Measurements from ENCODE around the gene FBP2. TPM values are rescaled to one million over a fixed set of nuclear protein-coding genes. Genes with fewer than 3 reads are reported as not detected.

FBP2 gene
- total and polyA plus RNA-seq, 5 donors: 0.23 TPM; not detected in 4

DNA sequence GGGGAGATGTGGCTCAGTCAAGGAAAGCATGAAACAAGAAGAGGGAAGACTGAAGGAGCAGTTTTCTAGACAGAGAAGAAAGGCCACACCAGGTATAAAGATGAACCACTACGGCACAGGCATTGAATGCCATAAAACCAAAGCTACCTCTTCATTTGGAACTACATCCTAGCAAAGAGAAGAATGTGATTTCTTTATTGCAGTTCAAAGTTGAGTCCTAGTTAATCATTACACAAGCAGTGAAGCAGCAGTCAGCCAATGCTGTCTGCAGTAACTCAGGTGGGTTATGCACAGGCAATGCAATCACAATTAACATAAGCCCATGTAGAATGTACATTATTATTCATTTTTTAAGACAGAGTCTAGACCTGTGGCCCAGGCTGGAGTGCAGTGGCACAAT, 60.5 kb downstream of the FBP2 start:
- 93% methylated on average over 1 of the region's 1 CpG for WGBS

GRCh38 chr9:94528886-94529285, 64.7 kb downstream of the FBP2 start:
- DNase-seq: no peak
- intact Hi-C loops (cut with DNase I): no loop called here
- H3K4me1 ChIP-seq (ENCODE audit: control insufficient read depth, insufficient read depth, low read length): no peaks in the 10 kb centered on the region
- H3K27ac ChIP-seq (ENCODE audit: low read length): no peak overlapping the region
- H3K9me3 ChIP-seq (ENCODE audit: control insufficient read depth, low read length): no peaks in the 10 kb centered on the region
- WGBS: 92% methylated on average over 4 of the region's 4 CpGs
- ATAC-seq: no peak
- no peaks in the 10 kb centered on the region for H3K27me3 ChIP-seq (ENCODE audit: control insufficient read depth, insufficient read depth)
- H3K4me3 ChIP-seq (ENCODE audit: low read length): no peak overlapping the region

More for the DNA sequence above, 60.5 kb downstream of the FBP2 start:
- ATAC-seq: no peak
- Histone ChIP-seq H3K4me1 (ENCODE audit: control insufficient read depth, insufficient read depth, low read length) (no peaks in the 10 kb centered on the region), H3K4me3 (ENCODE audit: low read length) (no peak overlapping the region), H3K27ac (ENCODE audit: low read length) (no peak overlapping the region), H3K9me3 (ENCODE audit: control insufficient read depth, low read length) (no peaks in the 10 kb centered on the region), H3K27me3 (ENCODE audit: control insufficient read depth, insufficient read depth) (no peaks in the 10 kb centered on the region)
- intact Hi-C loops (cut with DNase I): no loop called here
- no peak for DNase-seq

DNA sequence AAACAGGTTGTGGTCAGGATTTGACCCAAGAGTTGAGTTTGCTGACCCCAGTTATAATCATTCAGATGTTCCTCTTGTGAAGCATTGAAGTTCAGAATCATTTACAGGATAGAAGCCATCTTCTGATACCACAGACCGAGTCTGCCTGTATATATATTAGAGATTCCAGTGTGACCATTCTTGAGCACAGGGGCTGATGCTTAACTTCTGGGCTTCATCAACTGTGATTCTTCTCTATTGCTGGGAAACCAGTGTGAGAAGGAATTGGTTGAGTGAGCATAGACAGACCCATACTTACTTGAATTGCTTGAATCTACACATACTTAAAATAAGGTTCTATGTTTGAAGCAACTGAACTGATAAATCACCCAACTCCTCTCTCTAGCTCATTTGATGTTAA, 66.7 kb downstream of the FBP2 start:
- intact Hi-C loops (cut with DNase I): no loop called here
- Histone ChIP-seq H3K9me3 (ENCODE audit: control insufficient read depth, low read length) (no peaks in the 10 kb centered on the region), H3K27me3 (ENCODE audit: control insufficient read depth, insufficient read depth) (no peaks in the 10 kb centered on the region), H3K4me1 (ENCODE audit: control insufficient read depth, insufficient read depth, low read length) (no peaks in the 10 kb centered on the region), H3K4me3 (ENCODE audit: low read length) (no peak overlapping the region), H3K27ac (ENCODE audit: low read length) (no peak overlapping the region)
- no peak for DNase-seq
- no peak for ATAC-seq
- WGBS: 59% methylated on average over 1 of the region's 1 CpG

GRCh38 chr9:94526271-94526670, 67.4 kb downstream of the FBP2 start:
- intact Hi-C loops (cut with DNase I): no loop called here
- no peak overlapping the region for H3K4me3 ChIP-seq (ENCODE audit: low read length)
- H3K27me3 ChIP-seq (ENCODE audit: control insufficient read depth, insufficient read depth): no peaks in the 10 kb centered on the region
- no peaks in the 10 kb centered on the region for H3K4me1 ChIP-seq (ENCODE audit: control insufficient read depth, insufficient read depth, low read length)
- H3K27ac ChIP-seq (ENCODE audit: low read length): no peak overlapping the region
- WGBS: 99% methylated on average over 1 of the region's 1 CpG
- no peak for ATAC-seq
- no peak for DNase-seq
- no peaks in the 10 kb centered on the region for H3K9me3 ChIP-seq (ENCODE audit: control insufficient read depth, low read length)

DNA sequence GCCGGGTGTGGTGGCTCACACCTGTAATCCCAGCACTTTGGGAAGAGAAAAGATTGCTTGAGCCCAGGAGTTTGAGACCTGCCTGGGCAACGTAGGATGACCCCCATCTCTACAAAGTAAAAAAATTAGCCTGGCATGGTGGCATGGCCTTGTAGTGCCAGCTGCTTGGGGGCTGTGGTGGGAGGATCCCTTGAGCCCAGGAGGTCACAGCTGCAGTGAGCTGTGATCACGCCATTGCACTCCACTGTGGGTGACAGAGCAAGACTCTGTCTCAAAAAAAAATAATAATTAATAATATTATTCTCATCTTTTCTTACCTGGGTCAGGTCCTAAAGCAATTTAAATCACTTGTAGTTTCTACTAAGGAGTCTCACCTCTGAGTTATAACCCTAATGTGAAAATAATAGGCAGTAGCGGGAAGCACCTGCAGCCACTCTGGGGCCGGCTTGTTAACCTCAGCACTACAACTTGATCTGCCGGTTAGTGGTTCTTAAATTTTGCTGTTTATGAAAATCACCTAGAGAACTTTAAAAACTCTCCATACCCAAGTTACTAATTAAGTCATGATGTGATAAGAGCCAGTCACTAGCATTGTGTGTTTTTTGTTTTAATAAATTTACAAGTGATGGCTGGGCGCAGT, 68.1 kb downstream of the FBP2 start:
- WGBS: 91% methylated on average over 7 of the region's 7 CpGs
- H3K9me3 ChIP-seq (ENCODE audit: control insufficient read depth, low read length): no peaks in the 10 kb centered on the region
- H3K4me1 ChIP-seq (ENCODE audit: control insufficient read depth, insufficient read depth, low read length): no peaks in the 10 kb centered on the region
- intact Hi-C loops (cut with DNase I): no loop called here
- H3K4me3 ChIP-seq (ENCODE audit: low read length): no peak overlapping the region
- no peak overlapping the region for H3K27ac ChIP-seq (ENCODE audit: low read length)
- DNase-seq (no peak), ATAC-seq (no peak)
- no peaks in the 10 kb centered on the region for H3K27me3 ChIP-seq (ENCODE audit: control insufficient read depth, insufficient read depth)

GRCh38 chr9:94517254-94517653, 76.4 kb downstream of the FBP2 start:
- intact Hi-C loops (cut with DNase I): no loop called here
- ATAC-seq (no peak), DNase-seq (no peak)
- WGBS: 89% methylated on average over 4 of the region's 4 CpGs
- H3K4me1 ChIP-seq (ENCODE audit: control insufficient read depth, insufficient read depth, low read length): no peaks in the 10 kb centered on the region
- H3K9me3 ChIP-seq (ENCODE audit: control insufficient read depth, low read length): no peaks in the 10 kb centered on the region
- no peak overlapping the region for H3K27ac ChIP-seq (ENCODE audit: low read length)
- no peaks in the 10 kb centered on the region for H3K27me3 ChIP-seq (ENCODE audit: control insufficient read depth, insufficient read depth)
- H3K4me3 ChIP-seq (ENCODE audit: low read length): no peak overlapping the region

DNA sequence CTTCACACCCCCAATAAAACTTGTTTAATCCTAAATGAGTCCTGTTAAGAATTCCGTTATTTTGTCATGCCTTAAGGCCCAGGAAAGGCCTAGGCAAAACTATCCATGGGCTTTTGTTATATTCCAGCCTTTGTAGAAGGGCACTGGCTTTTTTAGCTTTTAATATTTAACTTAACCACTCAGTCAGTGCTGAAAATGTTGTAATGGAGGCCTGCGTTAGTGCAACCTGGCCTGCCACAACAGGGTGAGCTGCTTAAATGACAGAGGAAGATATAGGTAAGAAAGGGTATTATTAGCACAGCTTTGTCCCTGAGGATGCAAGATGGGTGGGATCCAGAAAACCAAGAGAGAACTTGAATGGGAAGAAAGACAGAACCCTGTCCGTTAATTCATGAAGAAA, 78.9 kb downstream of the FBP2 start:
- no peaks in the 10 kb centered on the region for H3K4me1 ChIP-seq (ENCODE audit: control insufficient read depth, insufficient read depth, low read length)
- H3K9me3 ChIP-seq (ENCODE audit: control insufficient read depth, low read length): no peaks in the 10 kb centered on the region
- intact Hi-C loops (cut with DNase I): no loop called here
- ATAC-seq (no peak), DNase-seq (no peak)
- no peak overlapping the region for H3K4me3 ChIP-seq (ENCODE audit: low read length)
- no peak overlapping the region for H3K27ac ChIP-seq (ENCODE audit: low read length)
- no peaks in the 10 kb centered on the region for H3K27me3 ChIP-seq (ENCODE audit: control insufficient read depth, insufficient read depth)
- 88% methylated on average over 3 of the region's 3 CpGs for WGBS

DNA sequence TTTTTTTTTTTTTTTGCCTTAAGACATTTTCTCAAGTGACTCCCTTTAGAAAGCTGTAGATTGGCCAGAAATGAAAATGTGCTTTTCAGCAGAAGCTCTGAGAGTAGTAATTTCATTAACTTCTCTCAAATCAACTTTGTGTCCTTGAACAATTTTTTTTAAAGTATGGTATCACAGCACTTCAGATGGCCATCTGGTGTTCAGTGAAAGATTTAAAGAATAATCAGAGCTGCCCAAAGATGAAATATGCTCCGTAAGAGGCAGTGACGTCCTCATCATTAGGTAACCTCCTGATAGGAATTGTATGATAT, 81.7 kb downstream of the FBP2 start:
- 70% methylated on average over 2 of the region's 2 CpGs for WGBS
- no peak overlapping the region for H3K4me3 ChIP-seq (ENCODE audit: low read length)
- H3K4me1 ChIP-seq (ENCODE audit: control insufficient read depth, insufficient read depth, low read length): no peaks in the 10 kb centered on the region
- DNase-seq (no peak), ATAC-seq (no peak)
- no peaks in the 10 kb centered on the region for H3K27me3 ChIP-seq (ENCODE audit: control insufficient read depth, insufficient read depth)
- H3K9me3 ChIP-seq (ENCODE audit: control insufficient read depth, low read length): no peaks in the 10 kb centered on the region
- H3K27ac ChIP-seq (ENCODE audit: low read length): no peak overlapping the region
- intact Hi-C loops (cut with DNase I): no loop called here

- WGBS: 59% methylated on average over 6 of the region's 6 CpGs
- Histone ChIP-seq H3K4me3 (ENCODE audit: low read length) (no peak overlapping the region), H3K27ac (ENCODE audit: low read length) (no peak overlapping the region), H3K9me3 (ENCODE audit: control insufficient read depth, low read length) (no peaks in the 10 kb centered on the region), H3K27me3 (ENCODE audit: control insufficient read depth, insufficient read depth) (no peaks in the 10 kb centered on the region), H3K4me1 (ENCODE audit: control insufficient read depth, insufficient read depth, low read length) (no peaks in the 10 kb centered on the region)
- ATAC-seq (no peak), DNase-seq (no peak)
- intact Hi-C loops (cut with DNase I): no loop called here
Measured at GRCh38 chr9:94511134-94511954, 82.3 kb downstream of the FBP2 start.

Other genes with a start within 250 kb of the FBP2 start
- under 1 TPM in 1 of 4 donors, not detected in 3; 0.09 TPM for gene PCAT7, start 38.7 kb downstream of the FBP2 start, total RNA-seq
- 0.05 TPM for gene PCAT7, start 38.7 kb downstream of the FBP2 start, polyA plus RNA-seq
- gene FBP1, start 45.7 kb upstream of the FBP2 start, total RNA-seq: 1 to 10 TPM; 2.4 to 3.8 (median 3.0) TPM
- 1.9 TPM for gene FBP1, start 45.7 kb upstream of the FBP2 start, polyA plus RNA-seq
- 100 to 1,000 TPM; 124 to 170 (median 146) TPM for gene AOPEP, start 132.9 kb upstream of the FBP2 start, total RNA-seq
- gene AOPEP, start 132.9 kb upstream of the FBP2 start, polyA plus RNA-seq: 159 TPM

All from right cardiac atrium (tissue), 5 donors.